ENCODE results near the gene DNAH6.

GRCh38 chr2:84719434-84719833, 203.1 kb downstream of the DNAH6 start:
- no peak for TF ChIP-seq EZH2phosphoT487 (IDR thresholded peaks at IDR 0.05; ENCODE audit: insufficient read depth, low read depth)
- no peak for TF ChIP-seq EZH2 (IDR thresholded peaks at IDR 0.05; ENCODE audit: insufficient read depth, poor library complexity, severe bottlenecking)

All from GM23248 (cell line).